ENCODE data around the gene CAVIN2.

- TF ChIP-seq CTCF (IDR thresholded peaks at IDR 0.05) (no peak), POLR2A (IDR thresholded peaks at IDR 0.05; ENCODE audit: low read length) (no peak), ELK1 (IDR thresholded peaks at IDR 0.05; ENCODE audit: low read depth, low read length) (no peak), REST (IDR thresholded peaks at IDR 0.05) (no peak), JUN (IDR thresholded peaks at IDR 0.05) (no peak)
These were observed 25.8 kb downstream of the CAVIN2 start for GRCh38 chr2:191821078-191821477.
